ENCODE measurements around the gene CHIT1. TPM values are rescaled to one million over a fixed set of nuclear protein-coding genes. Genes with fewer than 3 reads are reported as not detected.

Gene CHIT1
- total RNA-seq, 4 donors from 2014 or later = 0.39 to 0.42 TPM; not detected in 2

DNA sequence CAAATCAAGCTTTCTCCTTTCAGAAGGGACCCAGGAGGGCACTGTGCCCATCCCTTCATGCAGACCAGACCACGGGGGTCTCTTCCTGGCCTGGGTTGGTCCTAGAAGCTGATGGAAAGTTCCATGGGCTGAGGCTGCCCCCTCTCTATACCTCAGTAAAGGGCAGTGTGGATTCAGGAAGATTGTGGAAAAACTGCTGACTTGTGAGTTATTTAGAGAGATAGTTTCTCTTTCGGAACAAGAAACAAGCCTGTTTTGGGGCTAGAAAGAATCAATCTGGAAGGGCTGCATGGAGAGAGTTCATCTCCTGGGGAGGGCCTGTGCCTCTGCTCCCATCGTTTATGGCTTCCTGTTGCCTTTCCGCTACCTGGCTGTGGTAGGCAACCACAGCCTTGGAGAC, 803 bp downstream of the CHIT1 start:
- H3K27me3 ChIP-seq = peaks cover 0 to 3% of the 10 kb centered on the region in 2 donors
- no peak for TF ChIP-seq EP300 (IDR thresholded peaks at IDR 0.05)
- TF ChIP-seq, protein P1, sequence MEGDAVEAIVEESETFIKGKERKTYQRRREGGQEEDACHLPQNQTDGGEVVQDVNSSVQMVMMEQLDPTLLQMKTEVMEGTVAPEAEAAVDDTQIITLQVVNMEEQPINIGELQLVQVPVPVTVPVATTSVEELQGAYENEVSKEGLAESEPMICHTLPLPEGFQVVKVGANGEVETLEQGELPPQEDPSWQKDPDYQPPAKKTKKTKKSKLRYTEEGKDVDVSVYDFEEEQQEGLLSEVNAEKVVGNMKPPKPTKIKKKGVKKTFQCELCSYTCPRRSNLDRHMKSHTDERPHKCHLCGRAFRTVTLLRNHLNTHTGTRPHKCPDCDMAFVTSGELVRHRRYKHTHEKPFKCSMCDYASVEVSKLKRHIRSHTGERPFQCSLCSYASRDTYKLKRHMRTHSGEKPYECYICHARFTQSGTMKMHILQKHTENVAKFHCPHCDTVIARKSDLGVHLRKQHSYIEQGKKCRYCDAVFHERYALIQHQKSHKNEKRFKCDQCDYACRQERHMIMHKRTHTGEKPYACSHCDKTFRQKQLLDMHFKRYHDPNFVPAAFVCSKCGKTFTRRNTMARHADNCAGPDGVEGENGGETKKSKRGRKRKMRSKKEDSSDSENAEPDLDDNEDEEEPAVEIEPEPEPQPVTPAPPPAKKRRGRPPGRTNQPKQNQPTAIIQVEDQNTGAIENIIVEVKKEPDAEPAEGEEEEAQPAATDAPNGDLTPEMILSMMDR (IDR thresholded peaks at IDR 0.05) = no peak
- TF ChIP-seq POLR2A (IDR thresholded peaks at IDR 0.05) = no peak
- no peak overlapping the region for H3K27ac ChIP-seq
- no peaks in the 10 kb centered on the region for H3K36me3 ChIP-seq
- no peaks in the 10 kb centered on the region for H3K9me3 ChIP-seq
- no peaks in the 10 kb centered on the region for H3K4me1 ChIP-seq
- WGBS, 2 donors = 65 to 77% methylated on average over 4 of the region's 4 CpGs
- no peak overlapping the region for H3K4me3 ChIP-seq
- no peak for DNase-seq (ENCODE audit: low spot score in 2 of 2)

DNA sequence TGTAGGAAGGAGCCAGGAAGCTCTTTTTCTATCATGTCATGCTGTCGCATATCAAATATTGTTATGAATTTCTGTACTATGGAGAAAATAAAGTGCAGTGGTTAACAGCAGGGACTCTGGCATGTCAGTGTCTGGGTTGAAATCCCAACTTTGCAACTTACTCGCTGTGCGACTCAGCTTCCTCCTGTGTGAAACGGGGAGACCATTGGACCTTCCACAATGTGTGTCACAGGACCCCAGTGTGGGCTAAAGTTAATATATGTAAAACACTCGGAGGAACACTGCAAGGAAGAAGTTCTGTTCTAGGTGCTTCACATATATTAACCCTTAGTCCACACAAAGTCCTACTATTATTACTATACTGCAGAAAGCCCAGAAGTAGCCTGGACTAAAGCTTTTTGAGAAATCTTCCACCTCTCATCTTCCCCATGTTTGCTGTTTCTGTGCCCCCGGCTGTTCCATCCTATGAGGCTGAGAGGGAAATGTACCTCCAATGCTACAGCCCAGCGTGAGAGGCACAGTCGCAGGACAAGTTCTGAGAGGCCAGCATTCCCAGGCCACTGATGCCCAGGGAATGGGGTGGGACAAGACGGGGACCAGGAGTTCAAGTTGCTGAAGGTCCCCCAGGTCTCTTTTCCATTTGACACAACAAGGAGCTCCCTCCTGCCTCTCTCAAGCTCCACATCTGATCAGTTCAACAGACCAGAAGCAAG, 1.9 kb downstream of the CHIT1 start:
- no peaks in the 10 kb centered on the region for H3K9me3 ChIP-seq
- DNase-seq (ENCODE audit: low spot score in 2 of 2) = no peak
- H3K36me3 ChIP-seq = no peaks in the 10 kb centered on the region
- no peaks in the 10 kb centered on the region for H3K4me1 ChIP-seq
- H3K4me3 ChIP-seq = no peak overlapping the region
- 82 to 91% methylated on average over 9 of the region's 9 CpGs for WGBS, 2 donors
- H3K27ac ChIP-seq = no peak overlapping the region
- TF ChIP-seq, protein P1 (IDR thresholded peaks at IDR 0.05) = no peak
- no peak for TF ChIP-seq POLR2A (IDR thresholded peaks at IDR 0.05)
- no peak for TF ChIP-seq EP300 (IDR thresholded peaks at IDR 0.05)
- H3K27me3 ChIP-seq = no peaks in the 10 kb centered on the region

DNA sequence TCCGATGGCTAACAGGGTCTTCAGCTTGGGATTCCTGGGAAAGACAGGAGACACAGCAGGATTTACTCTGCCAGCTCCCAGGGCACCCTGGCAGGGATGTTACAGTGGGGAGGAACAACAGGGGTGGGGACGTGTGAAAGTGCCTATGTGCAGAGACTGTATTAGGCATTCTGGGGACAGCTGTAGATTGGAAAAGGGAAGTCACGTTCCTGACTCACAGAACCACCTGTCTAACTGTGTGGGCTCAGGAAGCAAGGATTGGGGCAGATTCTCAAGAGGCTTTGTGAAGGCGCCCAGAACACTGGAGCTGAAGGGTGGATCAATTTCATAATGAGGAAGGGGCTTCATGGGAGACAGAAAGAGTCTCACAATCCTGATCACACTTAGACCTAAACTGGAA, 4.4 kb downstream of the CHIT1 start:
- Histone ChIP-seq H3K36me3 (no peaks in the 10 kb centered on the region), H3K27me3 (no peaks in the 10 kb centered on the region), H3K9me3 (no peaks in the 10 kb centered on the region), H3K4me1 (no peaks in the 10 kb centered on the region), H3K4me3 (no peak overlapping the region), H3K27ac (no peak overlapping the region)
- no peak for DNase-seq (ENCODE audit: low spot score in 2 of 2)
- WGBS, 2 donors = 68 to 75% methylated on average over 4 of the region's 4 CpGs
- TF ChIP-seq, protein P1 (IDR thresholded peaks at IDR 0.05) = no peak
- TF ChIP-seq EP300 (IDR thresholded peaks at IDR 0.05) (no peak), POLR2A (IDR thresholded peaks at IDR 0.05) (no peak)

DNA sequence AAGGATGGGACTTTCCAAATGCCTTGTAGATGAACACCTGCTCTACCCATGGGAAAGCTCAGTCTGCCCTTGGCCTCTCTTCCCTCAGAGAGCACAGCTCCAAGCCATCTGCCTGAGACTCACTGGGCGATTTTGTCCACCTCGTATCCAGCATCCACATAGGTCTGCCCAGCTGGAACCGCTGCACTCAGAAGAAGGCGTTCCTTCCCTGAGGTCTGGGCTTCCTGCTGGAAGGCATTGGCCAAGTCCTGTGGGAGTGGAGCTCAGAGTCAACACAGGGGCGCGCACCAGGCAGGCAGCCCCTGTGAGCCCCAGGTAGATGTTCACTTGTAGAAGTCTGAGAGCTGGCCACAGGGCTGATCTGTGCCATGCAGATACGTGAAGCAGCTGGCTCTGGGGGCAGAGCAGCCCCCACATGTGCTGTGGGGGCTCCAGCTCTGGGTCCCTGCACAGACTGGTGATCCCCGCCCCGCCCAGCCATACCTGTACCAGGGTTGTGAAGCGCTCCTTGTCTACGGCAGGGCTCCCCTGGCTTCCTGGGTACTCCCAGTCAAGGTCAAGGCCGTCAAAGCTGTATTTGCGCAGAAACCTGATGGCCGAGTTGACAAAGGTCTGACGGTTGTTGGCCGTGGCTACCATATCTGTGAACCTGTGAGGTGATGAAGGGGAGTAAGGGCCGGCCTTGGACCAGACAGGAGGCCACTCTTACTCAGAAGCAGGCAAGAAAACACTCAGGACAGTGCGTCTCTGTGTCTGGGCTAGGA, 6.3 kb downstream of the CHIT1 start:
- 87 to 90% methylated on average over 13 to 17 of the region's 18 CpGs for WGBS, 2 donors

More for the DNA sequence above, 6.3 kb downstream of the CHIT1 start:
- no peak for TF ChIP-seq EP300 (IDR thresholded peaks at IDR 0.05)
- TF ChIP-seq, protein P1 (IDR thresholded peaks at IDR 0.05) = no peak
- no peak for TF ChIP-seq POLR2A (IDR thresholded peaks at IDR 0.05)
- Histone ChIP-seq H3K4me3 (no peak overlapping the region), H3K27ac (no peak overlapping the region), H3K4me1 (no peaks in the 10 kb centered on the region), H3K36me3 (no peaks in the 10 kb centered on the region), H3K27me3 (no peaks in the 10 kb centered on the region), H3K9me3 (no peaks in the 10 kb centered on the region)
- DNase-seq (ENCODE audit: low spot score in 2 of 2) = no peak

Data from tibial nerve (tissue), 4 donors.